ENCODE results near the gene CLDN6. TPM values are rescaled to one million over a fixed set of nuclear protein-coding genes. Genes with fewer than 3 reads are reported as not detected.
A peak's percentile ranks its signal among the peaks of the same experiment; 100 is the strongest.

CLDN6 gene
- total and polyA plus RNA-seq, 9 of the 15 experiments (the other 6 are each of a cell fraction or from before 2014, with no cell fraction given), result 0.22 to 0.75 (median 0.38) TPM; not detected in 3

GRCh38 chr16:3020604-3021448 is 2.8 kb upstream of the CLDN6 start (continued):
- TF ChIP-seq PPARD (CRISPR knock-in tag; IDR thresholded peaks at IDR 0.05) (no peak), GTF2F1 (IDR thresholded peaks at IDR 0.05; ENCODE audit: low read depth, low read length) (no peak), TBP (optimal IDR thresholded peaks at IDR 0.05; ENCODE audit: low read depth, low read length) (no peak), GABPB1 (CRISPR knock-in tag; IDR thresholded peaks at IDR 0.05) (peak; percentile 8; the same call in 1 of the 2 replicates), EGR1 (conservative IDR thresholded peaks at IDR 0.05) (peak; percentile 18), MXD1 (CRISPR knock-in tag; IDR thresholded peaks at IDR 0.05; ENCODE audit: borderline replicate concordance, poor library complexity, severe bottlenecking) (no peak), GATAD2A (IDR thresholded peaks at IDR 0.05) (no peak), MITF (IDR thresholded peaks at IDR 0.05) (no peak), ZZZ3 (IDR thresholded peaks at IDR 0.05) (no peak), ZNF76 (CRISPR knock-in tag; IDR thresholded peaks at IDR 0.05; ENCODE audit: borderline replicate concordance) (no peak), NR4A1 (CRISPR knock-in tag; IDR thresholded peaks at IDR 0.05) (no peak), NR4A1 (tag; IDR thresholded peaks at IDR 0.05) (no peak), MYC (IDR thresholded peaks at IDR 0.05; ENCODE audit: low read depth, low read length) (no peak), MYC (CRISPR knock-in tag; IDR thresholded peaks at IDR 0.05; ENCODE audit: borderline replicate concordance, low read depth) (no peak), CREB3 (tag; conservative IDR thresholded peaks at IDR 0.05; ENCODE audit: low read depth) (no peak), ATF3 (IDR thresholded peaks at IDR 0.05) (peak; percentile 96), ATF3 (CRISPR knock-in tag; conservative IDR thresholded peaks at IDR 0.05) (0 out of 2 replicates have a peak, but pooled peaks have one; percentile 11), TEAD1 (CRISPR knock-in tag; IDR thresholded peaks at IDR 0.05) (peak; percentile 48 to 96; a peak in 3 of 4 replicates), ZNF121 (CRISPR knock-in tag; conservative IDR thresholded peaks at IDR 0.05) (no peak), KDM1A (IDR thresholded peaks at IDR 0.05) (no peak; a peak in 1 of 4 replicates), ZNF143 (CRISPR knock-in tag; IDR thresholded peaks at IDR 0.05) (0 out of 2 replicates have a peak, but pooled peaks have one; percentile 16), ZNF444 (CRISPR knock-in tag; IDR thresholded peaks at IDR 0.05) (no peak), GABPA (tag; conservative IDR thresholded peaks at IDR 0.05; ENCODE audit: low read depth) (no peak; the same call in 1 of the 2 replicates), NCOA6 (IDR thresholded peaks at IDR 0.05) (no peak), RBBP5 (IDR thresholded peaks at IDR 0.05; ENCODE audit: borderline replicate concordance, insufficient read depth, low read length, poor library complexity, severe bottlenecking) (peak; percentile 35)

Measured in K562 (cell line).